Measurements from ENCODE around the gene TMPRSS13.

- TF ChIP-seq CREB5 (CRISPR knock-in tag; IDR thresholded peaks at IDR 0.05; ENCODE audit: low read depth) (no peak), TSHZ2 (CRISPR knock-in tag; IDR thresholded peaks at IDR 0.05) (no peak), GLIS3 (CRISPR knock-in tag; IDR thresholded peaks at IDR 0.05) (no peak), ESRRG (CRISPR knock-in tag; IDR thresholded peaks at IDR 0.05) (no peak), PATZ1 (CRISPR knock-in tag; IDR thresholded peaks at IDR 0.05; ENCODE audit: borderline replicate concordance) (no peak), PPARA (CRISPR knock-in tag; IDR thresholded peaks at IDR 0.05; ENCODE audit: borderline replicate concordance) (no peak), ZFP3 (CRISPR knock-in tag; IDR thresholded peaks at IDR 0.05) (no peak), ZC3H10 (CRISPR knock-in tag; IDR thresholded peaks at IDR 0.05) (no peak), SNAI2 (CRISPR knock-in tag; IDR thresholded peaks at IDR 0.05) (no peak), CSDC2 (CRISPR knock-in tag; IDR thresholded peaks at IDR 0.05) (no peak), CSRNP3 (CRISPR knock-in tag; IDR thresholded peaks at IDR 0.05) (no peak), ZFP30 (CRISPR knock-in tag; IDR thresholded peaks at IDR 0.05) (no peak), RARB (CRISPR knock-in tag; IDR thresholded peaks at IDR 0.05) (no peak), ZNF8 (CRISPR knock-in tag; IDR thresholded peaks at IDR 0.05) (no peak)
These were observed 27.6 kb downstream of the TMPRSS13 start for GRCh38 chr11:117901601-117902000.

Measured in SK-N-SH treated with all-trans-retinoic acid at 6 μM for 48 hours (cell line).